ENCODE data around the gene VPS37B.

The VPS37B gene

DNA sequence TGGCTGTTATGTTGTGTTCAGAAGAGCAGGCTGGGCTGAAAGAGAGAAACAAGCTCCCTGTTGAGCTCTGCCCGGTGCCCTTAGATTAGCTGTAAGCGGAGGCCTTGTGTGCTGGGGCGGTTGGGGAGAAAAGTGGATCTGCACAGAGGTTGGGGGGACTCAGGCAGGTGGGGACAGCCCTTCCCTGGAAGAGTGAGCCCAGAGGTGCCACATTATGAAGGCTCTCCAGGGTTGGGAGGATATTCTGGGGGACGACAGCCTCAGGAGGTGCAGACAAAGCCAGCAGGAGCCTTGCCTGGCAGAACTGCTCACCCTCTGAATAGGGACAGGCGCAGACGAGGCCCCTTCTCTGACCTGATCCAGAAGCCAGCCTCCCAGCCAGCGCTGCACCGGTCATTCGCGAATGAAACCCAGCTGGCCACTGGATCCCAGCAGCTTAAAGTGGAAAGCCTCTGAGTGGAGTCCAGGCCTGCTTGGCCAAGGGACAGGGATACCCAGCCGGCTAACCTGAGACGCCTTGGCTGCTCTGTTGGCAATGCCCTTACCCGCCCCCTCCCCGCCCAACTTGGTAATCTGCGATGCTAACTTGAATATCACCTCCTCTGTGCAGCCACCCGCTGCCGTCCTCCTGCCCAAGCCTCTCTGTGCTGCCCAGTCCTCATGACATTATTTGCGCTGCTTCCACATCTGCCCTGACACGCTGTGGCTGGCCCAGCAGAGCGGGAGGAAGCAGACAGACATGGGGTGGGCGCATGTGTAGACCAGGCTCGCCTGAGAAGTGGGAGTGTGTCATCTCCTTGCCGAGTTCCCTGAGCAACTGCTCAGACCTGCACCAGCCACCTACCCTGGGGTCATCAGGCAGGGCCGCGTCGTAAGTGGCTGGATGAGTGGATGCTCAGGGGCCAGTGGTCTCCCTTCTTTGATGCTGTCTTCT, 55.1 kb downstream of the VPS37B start:
- DNase-seq (ENCODE audit: low read depth, low spot score): no peak

DNA sequence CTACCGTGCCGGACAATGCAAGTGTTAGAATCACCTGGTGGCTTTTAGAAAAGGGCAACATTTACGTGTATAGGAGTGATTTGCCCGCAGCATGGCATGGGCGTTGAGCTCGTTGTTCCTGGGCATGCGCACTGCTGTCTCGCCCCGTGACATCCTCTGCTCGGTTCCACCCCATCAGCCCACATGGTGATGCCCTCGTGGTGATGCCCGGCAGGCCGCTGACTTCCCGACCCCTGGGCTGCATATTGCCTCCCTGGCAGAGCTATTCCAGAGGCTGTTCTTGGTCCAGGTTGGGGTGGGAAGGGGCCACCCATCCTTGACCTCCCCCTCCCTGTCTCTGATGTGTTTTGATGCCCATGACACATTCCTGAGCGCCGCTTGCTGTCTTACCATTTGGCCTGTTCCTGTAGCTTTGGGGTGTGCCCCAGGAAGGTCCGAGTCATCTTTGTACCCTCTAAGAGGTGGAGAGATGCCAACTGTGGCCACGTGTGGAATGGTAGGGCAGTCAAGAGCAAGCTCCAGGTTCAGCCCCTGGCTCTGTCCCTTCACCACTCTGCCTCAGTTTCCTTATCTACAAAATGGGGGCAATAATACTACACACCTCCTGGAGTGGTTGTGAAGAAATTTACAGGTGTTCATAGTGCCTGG, 55.9 kb downstream of the VPS37B start:
- DNase-seq (ENCODE audit: low read depth, low spot score): no peak

DNA sequence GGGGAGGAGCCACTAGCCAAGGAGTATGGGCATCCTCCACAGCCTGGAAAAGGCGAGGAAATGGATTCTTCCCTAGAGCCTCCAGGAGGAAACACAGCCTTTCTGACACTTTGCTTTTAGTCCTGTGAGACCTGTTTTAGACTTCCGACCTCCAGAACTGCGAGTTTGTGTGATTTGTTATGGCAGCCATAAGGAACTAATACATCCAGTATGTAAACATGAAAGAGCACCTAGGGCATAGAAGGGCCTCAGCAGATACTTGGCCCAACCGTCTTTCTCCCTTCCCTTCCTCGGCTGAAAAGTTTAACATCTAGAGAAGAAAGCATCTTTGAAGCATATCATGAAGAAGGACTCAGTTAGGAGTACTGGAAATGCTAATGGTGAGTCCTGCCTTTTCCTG, 57.1 kb downstream of the VPS37B start:
- no peak for DNase-seq (ENCODE audit: low read depth, low spot score)

DNA sequence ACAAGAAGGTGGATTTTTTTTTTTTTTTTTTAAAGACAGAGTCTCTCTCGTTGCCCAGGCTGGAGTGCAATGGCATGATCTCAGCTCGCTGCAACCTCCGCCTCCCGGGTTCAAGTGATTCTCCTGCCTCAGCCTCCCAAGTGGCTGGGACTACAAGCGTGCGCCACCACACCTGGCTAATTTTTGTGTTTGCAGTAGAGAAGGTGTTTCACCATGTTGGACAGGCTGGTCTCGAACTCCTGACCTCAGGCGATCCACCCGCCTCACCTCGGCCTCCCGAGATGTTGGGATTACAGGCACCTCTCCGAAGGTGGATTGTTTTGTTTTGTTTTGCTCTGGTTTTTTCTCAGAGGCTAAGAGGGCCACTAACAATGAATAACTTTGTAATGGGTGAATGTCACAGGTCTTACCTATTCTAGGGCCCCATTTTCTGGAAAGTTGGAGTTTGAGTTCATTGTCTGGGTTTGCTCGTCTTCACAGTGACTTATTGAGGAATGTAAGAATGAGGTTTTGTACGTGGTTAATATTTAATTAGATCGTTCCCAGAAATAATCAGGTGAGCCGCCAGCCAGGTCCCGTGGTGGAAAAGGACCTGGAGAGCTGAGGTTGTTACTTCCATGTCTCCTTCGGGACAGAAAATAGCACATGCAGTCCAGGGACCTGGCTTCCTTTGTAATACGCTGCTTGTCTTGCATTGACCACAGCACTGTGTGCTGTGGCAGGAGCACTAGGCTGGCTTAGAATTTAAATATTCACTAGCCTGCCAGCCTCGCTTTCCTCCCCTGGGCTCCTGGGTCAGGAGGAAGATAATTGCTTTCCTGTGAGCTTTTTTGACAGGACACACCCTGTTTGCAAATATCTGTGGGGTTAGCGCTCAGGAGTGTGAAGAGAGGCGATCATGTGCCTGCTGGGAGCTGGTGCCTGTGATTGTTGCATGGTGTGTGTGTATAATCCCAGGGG, 58.3 kb downstream of the VPS37B start:
- DNase-seq (ENCODE audit: low read depth, low spot score): no peak

DNA sequence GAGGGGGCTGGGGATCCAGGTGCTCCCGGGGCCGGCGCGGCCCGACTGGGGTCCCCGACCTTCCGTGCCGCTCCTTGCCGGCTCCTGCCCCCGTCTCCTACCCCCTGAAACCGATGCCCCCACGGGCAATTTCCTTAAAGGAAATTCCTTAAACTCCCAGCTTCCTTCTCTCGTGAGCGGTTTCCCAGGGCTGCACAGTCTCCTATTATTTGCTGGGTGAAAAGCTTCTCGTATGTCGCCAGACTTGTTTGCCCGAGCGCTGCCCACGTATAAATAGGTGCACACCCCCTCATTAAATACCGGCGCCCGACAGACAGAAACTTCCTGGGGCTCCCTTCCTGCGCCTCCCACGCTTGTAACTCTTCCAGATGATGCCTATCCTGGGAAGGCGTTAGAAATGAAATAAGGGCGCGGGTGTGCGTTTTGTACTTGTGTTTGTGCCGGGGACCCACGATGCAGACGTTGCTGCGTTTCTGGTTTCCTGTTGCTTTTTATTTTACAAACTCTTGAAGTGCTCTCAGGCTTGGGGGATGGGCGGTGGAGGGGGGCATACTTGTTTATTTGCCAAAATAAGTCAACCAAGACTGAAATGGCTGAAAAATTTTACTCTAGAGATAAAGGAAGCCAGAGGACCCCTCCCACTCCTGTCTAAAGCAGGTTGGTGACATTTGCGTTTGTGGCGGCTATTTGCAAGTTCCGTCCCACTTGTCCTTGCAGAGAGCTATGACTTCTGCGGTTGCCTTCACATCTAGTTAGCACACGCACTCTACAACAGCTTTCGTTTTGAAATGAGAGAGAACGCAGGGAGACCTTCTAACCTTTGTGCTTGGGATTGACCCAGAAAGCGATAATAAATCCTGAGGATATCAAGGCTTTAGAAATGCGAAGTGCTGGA, 59.6 kb downstream of the VPS37B start:
- DNase-seq (ENCODE audit: low read depth, low spot score): peak; percentile 19

DNA sequence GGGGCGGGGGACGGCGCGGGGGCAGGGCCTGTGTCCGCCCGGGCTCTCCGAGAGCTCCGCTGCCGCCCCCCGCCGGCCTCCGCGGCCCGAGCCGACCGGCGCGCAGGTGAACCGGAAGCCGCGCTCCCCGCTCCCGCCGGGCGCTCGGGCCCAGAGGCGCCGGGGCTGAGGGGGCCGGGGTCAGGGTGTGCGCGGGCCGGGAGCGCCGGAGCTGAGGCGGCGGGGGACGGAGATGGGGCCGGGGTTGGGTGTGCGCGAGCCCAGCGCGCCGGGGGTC, 60.2 kb downstream of the VPS37B start:
- DNase-seq (ENCODE audit: low read depth, low spot score): no peak

DNA sequence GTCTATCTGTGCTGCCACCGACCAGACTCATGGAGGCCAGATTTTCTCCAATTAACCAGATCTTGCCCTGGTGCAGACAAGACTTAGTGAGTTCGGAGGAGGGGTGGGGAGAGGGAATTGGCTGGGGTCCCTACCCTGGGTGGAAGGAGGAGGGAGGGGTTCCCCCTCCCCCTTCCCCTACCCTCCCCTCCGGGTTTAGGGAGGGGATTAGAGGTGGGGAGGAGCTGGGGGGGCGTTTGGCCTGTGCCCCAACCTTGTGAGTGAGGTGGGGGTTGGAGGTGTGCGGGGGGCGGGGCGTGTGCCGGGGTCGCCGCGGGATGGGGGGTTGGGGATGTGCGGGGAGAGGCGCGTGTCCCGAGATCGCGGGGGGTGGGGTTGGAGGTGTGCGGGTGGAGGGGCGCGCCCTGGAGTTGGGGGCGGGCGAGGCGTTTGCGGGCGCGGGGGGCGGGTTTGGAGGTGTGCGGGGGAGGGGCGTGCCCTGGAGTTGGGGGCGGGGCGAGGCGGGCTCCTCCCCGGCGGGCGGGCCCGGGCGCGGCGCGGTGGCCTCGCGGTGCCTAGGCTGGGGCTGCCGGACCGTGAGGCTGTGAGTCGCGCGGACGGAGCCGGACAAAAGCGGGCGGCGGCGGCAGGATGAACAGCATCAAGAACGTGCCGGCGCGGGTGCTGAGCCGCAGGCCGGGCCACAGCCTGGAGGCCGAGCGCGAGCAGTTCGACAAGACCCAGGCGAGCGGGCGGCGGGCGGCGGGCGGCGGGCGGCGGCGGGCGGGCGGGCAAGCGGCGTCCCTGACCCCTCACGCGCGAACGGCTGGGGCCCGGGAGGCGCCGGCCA, 60.8 kb downstream of the VPS37B start, which contains the start of gene HIP1R:
Gene HIP1R, plus strand, starts transcription at position 537 of the 829 bp plus-strand sequence. Its CDS starts 94 bp downstream, at position 631.
- peak; percentile 33 for DNase-seq (ENCODE audit: low read depth, low spot score)

DNA sequence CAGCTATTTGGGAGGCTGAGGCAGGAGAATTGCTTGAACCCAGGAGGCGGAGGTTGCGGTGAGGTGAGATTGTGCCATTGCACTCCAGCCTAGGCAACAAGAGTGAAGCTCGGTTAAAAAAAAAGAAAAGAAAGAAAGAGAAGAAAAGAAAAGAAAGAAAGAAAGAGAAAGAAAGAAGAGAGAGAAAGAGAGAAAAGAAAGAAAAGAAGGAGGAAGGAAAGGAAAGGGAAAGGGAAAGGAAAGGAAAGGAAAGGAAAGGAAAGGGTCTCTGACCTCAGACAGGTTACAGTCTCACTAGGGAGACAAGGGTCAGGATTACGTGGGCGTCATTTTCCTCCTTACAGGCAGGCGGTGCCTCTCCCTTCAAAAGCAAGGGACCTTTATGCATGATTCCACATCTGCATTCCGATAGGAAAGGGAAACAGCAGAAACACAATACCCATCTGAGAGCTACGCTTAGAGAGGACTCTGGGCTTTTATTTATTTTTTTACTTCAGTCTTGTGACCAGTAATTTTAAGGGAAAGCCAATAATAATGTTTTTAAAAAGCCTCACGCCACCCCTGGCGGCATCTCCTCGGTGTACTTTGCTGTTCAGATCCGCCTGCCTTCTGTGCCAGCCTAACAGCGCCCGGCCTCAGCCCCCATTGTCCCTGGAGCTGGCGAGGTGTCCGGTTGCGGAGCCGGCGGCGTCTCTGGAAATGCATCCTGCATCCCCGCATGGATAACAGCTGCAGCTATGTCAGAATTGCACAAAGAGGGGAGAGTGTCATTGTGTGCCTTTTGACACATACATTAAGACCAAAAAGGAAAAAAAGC, 61.6 kb downstream of the VPS37B start:
- DNase-seq (ENCODE audit: low read depth, low spot score): no peak

DNA sequence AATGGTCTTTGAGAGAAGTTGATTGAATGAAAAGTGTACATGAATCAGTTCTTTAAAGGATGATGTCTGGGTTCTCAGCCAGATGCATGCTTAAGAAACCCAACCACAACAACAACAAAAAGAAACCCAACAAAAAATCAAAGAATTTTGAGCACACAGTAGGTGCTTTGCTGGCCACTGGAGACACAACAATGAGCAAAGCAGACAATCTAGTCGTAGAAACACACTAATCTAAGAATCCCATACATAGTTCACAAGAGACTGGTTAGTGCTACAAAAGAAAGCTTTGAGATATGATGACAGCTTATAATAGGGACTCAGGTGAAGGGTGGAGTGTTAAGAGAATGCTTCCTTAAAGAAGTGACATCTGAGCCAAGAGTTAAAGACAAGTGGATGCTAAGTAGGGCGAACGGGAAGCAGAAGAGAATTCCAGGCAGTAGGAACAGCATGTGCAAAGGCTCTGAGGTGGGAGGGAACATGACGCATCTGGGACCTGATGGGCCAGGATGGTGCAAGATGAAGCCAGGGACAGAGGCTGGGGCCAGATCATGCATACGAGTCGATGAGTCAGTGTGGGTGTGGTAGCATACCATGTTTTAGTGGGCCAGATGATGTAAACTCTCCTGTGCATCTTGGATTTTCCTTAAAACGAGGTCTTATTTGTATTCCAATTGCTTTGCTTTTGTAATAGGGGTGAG, 65.3 kb downstream of the VPS37B start:
- DNase-seq (ENCODE audit: low read depth, low spot score): no peak

DNA sequence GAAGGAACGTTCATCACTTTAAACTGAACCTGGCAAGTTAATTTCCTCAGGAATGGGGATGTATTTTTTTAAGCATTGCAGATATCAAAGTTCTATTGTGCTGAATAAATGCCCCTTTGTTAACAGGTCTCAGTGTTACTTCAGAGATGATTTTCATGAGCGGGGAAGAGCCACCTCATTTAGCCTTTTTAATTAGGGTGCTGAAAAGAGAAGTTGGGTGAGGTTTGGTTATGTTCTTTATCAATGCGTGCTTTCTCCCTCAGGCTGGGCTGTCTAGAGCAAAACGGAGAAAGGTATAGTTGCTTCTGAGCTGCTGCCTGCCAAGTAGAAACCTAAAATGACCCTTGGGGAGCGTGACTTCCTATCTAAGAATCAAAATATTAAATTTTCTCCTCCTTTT, 68.7 kb downstream of the VPS37B start:
- DNase-seq (ENCODE audit: low read depth, low spot score): no peak

DNA sequence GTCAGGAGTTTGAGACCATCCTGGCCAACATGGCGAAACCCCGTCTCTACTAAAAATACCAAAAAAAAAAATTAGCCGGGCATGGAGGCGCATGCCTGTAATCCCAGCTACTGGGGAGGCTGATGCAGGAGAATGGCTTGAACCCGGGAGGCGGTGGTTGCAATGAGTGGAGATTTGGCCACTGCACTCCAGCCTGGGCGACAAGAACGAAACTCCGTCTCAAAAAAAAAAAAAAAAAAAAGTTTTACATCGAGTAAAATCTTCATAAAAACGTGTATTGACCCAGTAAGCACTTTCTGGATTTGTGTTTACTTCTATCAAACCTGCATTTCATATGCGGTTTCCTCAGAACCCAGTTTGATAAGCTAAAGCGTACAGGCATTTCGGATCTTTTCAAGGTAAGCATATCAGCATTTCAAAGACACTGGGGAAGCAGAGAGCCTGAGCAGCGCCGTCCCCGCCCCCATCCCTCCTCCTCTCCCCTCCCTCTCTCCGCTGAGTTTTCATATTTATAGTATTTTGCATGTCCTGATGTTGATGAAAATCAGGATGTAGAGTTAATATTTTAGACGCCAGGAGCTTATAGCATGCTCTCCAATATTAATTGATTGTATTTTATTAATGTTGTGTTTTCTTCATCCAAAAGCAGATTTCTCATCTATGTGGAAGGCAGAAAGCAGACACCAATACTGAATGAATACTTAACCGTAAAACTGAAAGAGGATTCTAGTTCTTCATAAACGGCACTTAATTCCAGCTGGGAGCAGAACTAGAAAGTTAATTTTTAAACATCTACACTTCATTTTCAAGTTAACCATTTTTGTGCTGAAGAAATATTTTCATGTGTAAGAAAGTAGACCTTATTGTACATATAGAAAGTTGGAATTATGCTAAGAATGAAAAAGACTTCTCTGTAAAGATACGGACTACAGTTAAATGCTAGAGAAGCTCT, 69.9 kb downstream of the VPS37B start:
- no peak for DNase-seq (ENCODE audit: low read depth, low spot score)

DNA sequence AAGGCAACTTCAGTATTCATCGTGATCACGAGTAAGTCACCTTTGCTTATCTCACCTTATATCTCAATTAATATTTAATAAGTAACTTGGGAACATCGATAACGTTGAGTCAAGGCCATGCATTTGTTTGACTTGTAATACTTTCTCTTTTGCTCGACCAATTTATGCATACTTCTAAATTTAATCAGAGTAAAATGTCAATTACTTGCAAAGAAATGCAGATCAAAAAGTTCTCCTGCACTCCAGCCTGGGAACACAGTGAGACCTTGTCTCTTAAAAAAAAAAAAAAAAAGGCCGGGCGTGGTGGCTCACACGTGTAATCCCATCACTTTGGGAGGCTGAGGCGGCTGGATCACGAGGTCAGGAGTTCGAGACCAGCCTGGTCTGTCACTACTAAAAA, 72.5 kb downstream of the VPS37B start:
- DNase-seq (ENCODE audit: low read depth, low spot score): no peak

DNA sequence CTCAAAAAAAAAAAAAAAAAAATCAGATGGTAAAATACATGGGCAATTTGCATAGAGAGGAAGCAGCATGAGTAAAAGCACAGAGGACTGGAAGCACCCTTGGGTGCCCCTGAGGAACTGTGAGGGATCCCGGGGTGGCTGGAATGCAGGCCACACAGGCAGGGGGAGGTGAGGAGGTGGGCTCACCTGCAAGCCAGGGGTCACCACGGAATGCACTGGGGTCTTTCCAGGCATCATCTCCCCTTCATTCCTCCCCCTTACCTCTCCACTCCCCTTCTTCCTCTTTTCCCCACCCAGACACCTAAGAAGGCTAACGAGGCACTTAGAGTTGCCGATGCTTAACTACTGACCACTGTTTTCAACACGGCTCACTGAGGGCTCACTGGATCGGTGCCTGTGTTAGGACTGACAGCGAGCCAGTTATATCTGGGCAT, 75.1 kb downstream of the VPS37B start:
- DNase-seq (ENCODE audit: low read depth, low spot score): no peak

DNA sequence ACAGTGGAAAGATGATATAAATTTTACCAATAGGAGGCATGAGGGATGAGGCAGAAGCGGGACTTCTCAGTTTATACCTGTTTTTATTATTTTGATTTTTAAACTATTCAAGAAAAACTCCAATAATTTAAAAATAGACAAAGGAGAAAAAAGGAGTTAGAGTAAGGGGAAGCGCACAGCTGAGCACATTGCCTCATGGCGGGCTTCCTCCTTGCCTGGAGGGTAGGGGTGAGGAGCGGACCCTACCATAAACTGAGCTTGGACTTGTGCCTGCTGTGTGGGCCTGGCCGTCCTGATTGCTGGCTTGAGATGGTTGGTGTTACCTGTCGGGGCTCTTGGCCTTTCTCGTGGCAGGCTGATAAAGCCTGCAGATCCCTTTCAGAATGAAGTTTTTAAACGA, 75.8 kb downstream of the VPS37B start:
- DNase-seq (ENCODE audit: low read depth, low spot score): no peak

DNA sequence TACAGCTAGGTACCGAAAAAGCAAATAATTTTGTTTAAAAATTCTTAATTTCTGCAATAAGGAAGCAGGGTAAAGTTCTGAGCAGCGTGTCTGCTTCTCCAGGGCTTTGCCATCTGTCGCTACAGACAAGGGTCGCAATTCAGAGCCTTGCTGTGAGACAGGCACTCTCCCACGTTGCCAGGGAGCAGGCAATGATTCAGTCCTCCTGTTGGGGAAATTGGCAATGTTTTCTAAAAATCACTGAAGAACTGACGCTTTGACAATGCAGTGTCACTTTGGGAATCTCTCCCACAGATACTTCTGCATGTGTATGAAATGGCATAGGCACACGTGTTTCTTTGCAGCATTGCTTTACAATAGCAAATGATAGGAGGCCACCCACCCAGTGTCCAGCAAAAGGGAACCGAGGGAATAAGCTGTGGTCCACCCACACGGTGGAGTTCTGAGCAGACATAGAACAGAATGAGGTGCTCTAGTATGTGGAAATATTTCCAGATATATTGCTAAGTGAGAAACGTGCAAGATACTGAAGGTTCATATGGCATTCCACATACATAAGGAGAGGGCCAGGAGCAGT, 76.6 kb downstream of the VPS37B start:
- no peak for DNase-seq (ENCODE audit: low read depth, low spot score)

All from activated naive CD8-positive, alpha-beta T cell treated with anti-CD3 and anti-CD28 coated beads, Interleukin-2, amount 50 U/mL, for 16 hours (primary cell).